Erythroblast (primary cell): Measurements from ENCODE around the gene ZNF200.
"Not testable (repeated sequence)": the region's sequence is repeated elsewhere in the genome, so short reads cannot be mapped to it uniquely, and the experiment has no call there.

ENCODE experiments used
- GATA1 ChIP-seq: IDR thresholded peaks from 2 replicates; pipeline ENCODE4 v1.6.1; 2011; ENCODE audit warnings: low read depth, mild to moderate bottlenecking, control low read depth, low read length, moderate library complexity
- POLR2A ChIP-seq: IDR thresholded peaks from 2 replicates; pipeline ENCODE4 v1.6.1; 2011; ENCODE audit warnings: mild to moderate bottlenecking, low read length

DNA sequence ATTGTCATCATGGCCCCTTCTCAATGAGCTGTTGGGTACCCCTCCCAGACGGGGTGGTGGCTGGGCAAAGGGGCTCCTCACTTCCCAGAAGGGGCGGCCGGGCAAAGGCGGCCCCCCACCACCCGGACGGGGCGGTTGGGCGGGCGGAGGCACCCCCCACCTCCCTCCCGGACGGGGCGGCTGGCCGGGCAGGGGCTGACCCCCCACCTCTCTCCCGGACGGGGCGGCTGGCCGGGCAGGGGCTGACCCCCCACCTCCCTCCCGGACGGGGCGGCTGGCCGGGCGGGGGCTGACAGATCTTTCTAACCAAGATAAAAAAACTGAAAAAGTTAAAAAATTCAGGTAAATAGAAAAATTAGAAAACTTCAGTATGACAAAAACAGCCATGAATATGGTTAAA is 36.3 kb upstream of the ZNF200 start:
- TF ChIP-seq POLR2A, GATA1: not testable (repeated sequence)
